Limb (tissue), 2 donors: ENCODE results near the gene AMPD2.
"Not testable (repeated sequence)": the region's sequence is repeated elsewhere in the genome, so short reads cannot be mapped to it uniquely, and the experiment has no call there.

Experiments used
- DNase-seq, 2 donors: peaks; one replicate each; pipeline ENCODE4 v3.0.0-alpha.2; 2016; ENCODE audit errors: extremely low spot score in 2 of 2

Gene AMPD2

GRCh38 chr1:109676683-109677381, 57.2 kb downstream of the AMPD2 start:
- not testable (repeated sequence) for DNase-seq

- no peak for DNase-seq
Observed at GRCh38 chr1:109677459-109677858, 57.8 kb downstream of the AMPD2 start.

- not testable (repeated sequence) for DNase-seq
Observed at GRCh38 chr1:109678637-109679036, 59.0 kb downstream of the AMPD2 start.
